Panc1 (cell line): ENCODE measurements around the gene KCNMB3. TPM values are rescaled to one million over a fixed set of nuclear protein-coding genes. Genes with fewer than 3 reads are reported as not detected.

Source experiments
- ATAC-seq: fragments of 200-7000 bp; cut with Tn5 transposase; 2 replicates; pipeline ENCODE4 v1.9.1; 2020; ENCODE audit warnings: mild to moderate bottlenecking, moderate library complexity
- BruUV-seq: library from RNA; stranded (reverse); fragments of 400-500 nt; replicated peaks from 2 replicates; lab custom pipeline; 2021; lab: Mats Ljungman, UMichigan
- CTCF ChIA-PET: fragments of 300-600 bp; sonication (Branson Sonifier 250); formaldehyde crosslinking; loops from one replicate; lab custom pipeline; 2022; ENCODE audit warnings: antibody characterized with exemption; lab: Charles Lee
- POLR2A ChIA-PET: fragments of 300-600 bp; sonication (Branson Sonifier 250); formaldehyde crosslinking; loops from one replicate; lab custom pipeline; 2022; ENCODE audit warnings: antibody characterized with exemption; lab: Charles Lee
- DNase-seq: peaks from one replicate; pipeline ENCODE4 v3.0.0-alpha.2; 2010; ENCODE audit warnings: low read depth, low spot score
- H3K27ac ChIP-seq: 2 replicates; pipeline ENCODE4 v1.5.1; 2011; ENCODE audit warnings: mild to moderate bottlenecking, low read length, inconsistent platforms
- H3K27me3 ChIP-seq: fragments of 200-500 bp; sonication (Bioruptor generic); 2 replicates; pipeline ENCODE4 v1.6.0; 2014; ENCODE audit warnings: low read length, inconsistent platforms; ENCODE audit not compliant: control insufficient read depth, insufficient read depth
- H3K36me3 ChIP-seq: fragments of 200-500 bp; sonication (Bioruptor generic); 2 replicates; pipeline ENCODE4 v1.5.1; 2014; ENCODE audit warnings: inconsistent platforms, mild to moderate bottlenecking, low read length, moderate library complexity; ENCODE audit not compliant: control insufficient read depth, insufficient read depth
- H3K4me1 ChIP-seq: 2 replicates; pipeline ENCODE4 v1.5.1; 2011; ENCODE audit warnings: inconsistent platforms, mild to moderate bottlenecking, low read length, moderate library complexity; ENCODE audit not compliant: control insufficient read depth, insufficient read depth
- H3K4me3 ChIP-seq, 2 experiments: 2 replicates each; pipeline ENCODE4 v1.5.1; 2011 to 2012; ENCODE audit warnings: low read depth in 2 of 2, low read length in 2 of 2, mild to moderate bottlenecking in 2 of 2, inconsistent platforms in 1 of 2, moderate library complexity in 1 of 2
- H3K9me3 ChIP-seq: fragments of 200-500 bp; sonication (Bioruptor generic); 2 replicates; pipeline ENCODE4 v1.5.1; 2014; ENCODE audit warnings: low read depth, mild to moderate bottlenecking, inconsistent platforms, low read length, moderate library complexity; ENCODE audit not compliant: control insufficient read depth, insufficient read depth
- POLR2AphosphoS5 ChIP-seq: IDR thresholded peaks from 2 replicates; pipeline ENCODE4 v1.6.1; 2012; ENCODE audit warnings: mild to moderate bottlenecking, low read depth, low read length, moderate library complexity
- SIN3A ChIP-seq: IDR thresholded peaks from 2 replicates; pipeline ENCODE4 v1.6.1; 2012; ENCODE audit warnings: low read depth, mild to moderate bottlenecking, low read length, moderate library complexity, borderline replicate concordance; ENCODE audit not compliant: insufficient read depth
- TCF7L2 ChIP-seq: IDR thresholded peaks from 2 replicates; pipeline ENCODE4 v1.6.1; 2011; ENCODE audit warnings: mild to moderate bottlenecking, low read depth, low read length, inconsistent platforms
- in situ Hi-C: cut with HindIII; loops from 2 replicates; pipeline ENCODE4 v1.10.0; 2016; ENCODE audit warnings: low sequenced_read_pairs, low pct_unique_long_range_greater_than_20kb
- intact Hi-C: fragments of 100-400 bp; cut with micrococcal nuclease; formaldehyde crosslinking; loops from one replicate; pipeline ENCODE4 v1.10.0; 2022; ENCODE audit not compliant: unreplicated experiment
- total RNA-seq: library from RNA; stranded (reverse); gene quantifications from one replicate; pipeline ENCODE4 v1.2.1, GENCODE V29; 2021; ENCODE audit not compliant: unreplicated experiment
- TF ChIP-seq, protein P1 (sequence below): fragments of 450-650 bp; IDR thresholded peaks from 2 replicates; pipeline ENCODE4 v1.5.1; 2017; ENCODE audit warnings: mild to moderate bottlenecking
- TF ChIP-seq, protein P2 (sequence below), 2 experiments: IDR thresholded peaks; 2 replicates each; pipeline ENCODE4 v1.6.1; 2011 to 2012; ENCODE audit warnings: low read depth in 2 of 2, control low read depth in 1 of 2, low read length in 1 of 2, mild to moderate bottlenecking in 1 of 2, moderate library complexity in 1 of 2; ENCODE audit not compliant: insufficient read depth in 1 of 2

KCNMB3 gene
- total RNA-seq, 1 experiment from 2014 or later: 5.8 TPM

DNA sequence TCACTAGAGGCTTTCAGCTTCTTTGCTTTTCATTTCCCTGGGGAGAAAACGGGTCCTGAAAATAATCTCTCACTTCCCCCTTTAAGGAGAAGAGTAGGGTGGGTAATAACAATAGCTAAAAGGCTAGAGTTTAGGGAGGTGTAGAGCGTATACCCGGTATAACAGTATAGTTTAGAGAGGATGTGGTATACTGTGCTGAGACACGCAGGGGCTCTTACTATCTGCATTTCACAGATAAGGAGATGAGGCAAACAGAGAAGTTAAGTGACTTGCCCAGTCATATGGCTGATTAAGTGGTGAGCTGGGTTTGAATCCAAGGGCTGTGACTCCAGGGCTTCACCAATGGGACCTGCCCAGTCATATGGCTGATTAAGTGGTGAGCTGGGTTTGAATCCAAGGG, 15.0 kb upstream of the KCNMB3 start:
- no TSS peak for BruUV-seq
- Histone ChIP-seq H3K4me3 (no peak overlapping the region), H3K36me3 (no peaks in the 10 kb centered on the region), H3K27ac (no peak overlapping the region), H3K27me3 (peaks cover 3% of the 10 kb centered on the region; the same call in 1 of the 2 replicates), H3K4me1 (no peaks in the 10 kb centered on the region; the same call in 1 of the 2 replicates), H3K9me3 (no peaks in the 10 kb centered on the region)
- intact Hi-C loops: no loop called here
- DNase-seq: no peak
- ChIA-PET POLR2A (no interaction called here), CTCF (no interaction called here)
- ATAC-seq: no peak
- no peak for TF ChIP-seq SIN3A
- TF ChIP-seq TCF7L2: no peak
- TF ChIP-seq, protein P1, sequence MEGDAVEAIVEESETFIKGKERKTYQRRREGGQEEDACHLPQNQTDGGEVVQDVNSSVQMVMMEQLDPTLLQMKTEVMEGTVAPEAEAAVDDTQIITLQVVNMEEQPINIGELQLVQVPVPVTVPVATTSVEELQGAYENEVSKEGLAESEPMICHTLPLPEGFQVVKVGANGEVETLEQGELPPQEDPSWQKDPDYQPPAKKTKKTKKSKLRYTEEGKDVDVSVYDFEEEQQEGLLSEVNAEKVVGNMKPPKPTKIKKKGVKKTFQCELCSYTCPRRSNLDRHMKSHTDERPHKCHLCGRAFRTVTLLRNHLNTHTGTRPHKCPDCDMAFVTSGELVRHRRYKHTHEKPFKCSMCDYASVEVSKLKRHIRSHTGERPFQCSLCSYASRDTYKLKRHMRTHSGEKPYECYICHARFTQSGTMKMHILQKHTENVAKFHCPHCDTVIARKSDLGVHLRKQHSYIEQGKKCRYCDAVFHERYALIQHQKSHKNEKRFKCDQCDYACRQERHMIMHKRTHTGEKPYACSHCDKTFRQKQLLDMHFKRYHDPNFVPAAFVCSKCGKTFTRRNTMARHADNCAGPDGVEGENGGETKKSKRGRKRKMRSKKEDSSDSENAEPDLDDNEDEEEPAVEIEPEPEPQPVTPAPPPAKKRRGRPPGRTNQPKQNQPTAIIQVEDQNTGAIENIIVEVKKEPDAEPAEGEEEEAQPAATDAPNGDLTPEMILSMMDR: no peak
- TF ChIP-seq, protein P2, sequence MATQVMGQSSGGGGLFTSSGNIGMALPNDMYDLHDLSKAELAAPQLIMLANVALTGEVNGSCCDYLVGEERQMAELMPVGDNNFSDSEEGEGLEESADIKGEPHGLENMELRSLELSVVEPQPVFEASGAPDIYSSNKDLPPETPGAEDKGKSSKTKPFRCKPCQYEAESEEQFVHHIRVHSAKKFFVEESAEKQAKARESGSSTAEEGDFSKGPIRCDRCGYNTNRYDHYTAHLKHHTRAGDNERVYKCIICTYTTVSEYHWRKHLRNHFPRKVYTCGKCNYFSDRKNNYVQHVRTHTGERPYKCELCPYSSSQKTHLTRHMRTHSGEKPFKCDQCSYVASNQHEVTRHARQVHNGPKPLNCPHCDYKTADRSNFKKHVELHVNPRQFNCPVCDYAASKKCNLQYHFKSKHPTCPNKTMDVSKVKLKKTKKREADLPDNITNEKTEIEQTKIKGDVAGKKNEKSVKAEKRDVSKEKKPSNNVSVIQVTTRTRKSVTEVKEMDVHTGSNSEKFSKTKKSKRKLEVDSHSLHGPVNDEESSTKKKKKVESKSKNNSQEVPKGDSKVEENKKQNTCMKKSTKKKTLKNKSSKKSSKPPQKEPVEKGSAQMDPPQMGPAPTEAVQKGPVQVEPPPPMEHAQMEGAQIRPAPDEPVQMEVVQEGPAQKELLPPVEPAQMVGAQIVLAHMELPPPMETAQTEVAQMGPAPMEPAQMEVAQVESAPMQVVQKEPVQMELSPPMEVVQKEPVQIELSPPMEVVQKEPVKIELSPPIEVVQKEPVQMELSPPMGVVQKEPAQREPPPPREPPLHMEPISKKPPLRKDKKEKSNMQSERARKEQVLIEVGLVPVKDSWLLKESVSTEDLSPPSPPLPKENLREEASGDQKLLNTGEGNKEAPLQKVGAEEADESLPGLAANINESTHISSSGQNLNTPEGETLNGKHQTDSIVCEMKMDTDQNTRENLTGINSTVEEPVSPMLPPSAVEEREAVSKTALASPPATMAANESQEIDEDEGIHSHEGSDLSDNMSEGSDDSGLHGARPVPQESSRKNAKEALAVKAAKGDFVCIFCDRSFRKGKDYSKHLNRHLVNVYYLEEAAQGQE (IDR thresholded peaks at IDR 0.05; ENCODE audit: insufficient read depth in 1 of 2, low read depth in 2 of 2, low read length in 1 of 2): no peak
- no peak for TF ChIP-seq POLR2AphosphoS5
- in situ Hi-C loops: no loop called here

DNA sequence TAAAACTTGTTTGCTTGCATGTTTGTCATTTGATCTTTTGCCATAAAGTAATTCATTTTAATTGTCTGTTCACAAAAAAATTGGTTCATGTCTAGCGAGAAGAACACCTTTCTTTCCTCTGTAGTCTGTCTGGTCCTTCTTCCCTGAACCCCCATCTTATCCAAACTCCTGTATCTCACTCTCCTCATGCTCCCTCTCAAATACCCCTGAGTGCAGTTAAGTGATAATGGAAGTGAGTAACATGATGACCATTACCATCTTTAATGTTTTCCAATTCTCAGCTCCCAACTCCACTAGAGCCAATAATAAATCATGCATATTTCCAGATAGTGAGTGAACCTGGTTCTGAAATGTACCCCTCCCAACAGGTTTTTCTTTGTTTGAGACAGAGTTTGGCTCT, 14.2 kb upstream of the KCNMB3 start:
- in situ Hi-C loops: no loop called here
- ATAC-seq: no peak
- no TSS peak for BruUV-seq

More for the DNA sequence above, 14.2 kb upstream of the KCNMB3 start:
- Histone ChIP-seq H3K4me1 (peaks cover 5% of the 10 kb centered on the region; the same call in 1 of the 2 replicates), H3K36me3 (no peaks in the 10 kb centered on the region), H3K27ac (no peak overlapping the region), H3K9me3 (no peaks in the 10 kb centered on the region), H3K4me3 (no peak overlapping the region), H3K27me3 (peaks cover 3% of the 10 kb centered on the region; the same call in 1 of the 2 replicates)
- DNase-seq: no peak
- intact Hi-C loops: no loop called here
- TF ChIP-seq POLR2AphosphoS5 (no peak), SIN3A (no peak), TCF7L2 (no peak)
- TF ChIP-seq, protein P1: no peak
- TF ChIP-seq, protein P2 (IDR thresholded peaks at IDR 0.05; ENCODE audit: insufficient read depth in 1 of 2, low read depth in 2 of 2, low read length in 1 of 2): no peak
- ChIA-PET POLR2A (no interaction called here), CTCF (no interaction called here)
